HG03378 (cell line): ENCODE results near the gene LAD1.

ENCODE experiments used
- ATAC-seq: cut with Tn5 transposase; IDR thresholded peaks from one replicate; pipeline ENCODE4 v1.9.1; 2021; ENCODE audit warnings: mild to moderate bottlenecking, moderate library complexity; ENCODE audit not compliant: unreplicated experiment

The LAD1 gene

DNA sequence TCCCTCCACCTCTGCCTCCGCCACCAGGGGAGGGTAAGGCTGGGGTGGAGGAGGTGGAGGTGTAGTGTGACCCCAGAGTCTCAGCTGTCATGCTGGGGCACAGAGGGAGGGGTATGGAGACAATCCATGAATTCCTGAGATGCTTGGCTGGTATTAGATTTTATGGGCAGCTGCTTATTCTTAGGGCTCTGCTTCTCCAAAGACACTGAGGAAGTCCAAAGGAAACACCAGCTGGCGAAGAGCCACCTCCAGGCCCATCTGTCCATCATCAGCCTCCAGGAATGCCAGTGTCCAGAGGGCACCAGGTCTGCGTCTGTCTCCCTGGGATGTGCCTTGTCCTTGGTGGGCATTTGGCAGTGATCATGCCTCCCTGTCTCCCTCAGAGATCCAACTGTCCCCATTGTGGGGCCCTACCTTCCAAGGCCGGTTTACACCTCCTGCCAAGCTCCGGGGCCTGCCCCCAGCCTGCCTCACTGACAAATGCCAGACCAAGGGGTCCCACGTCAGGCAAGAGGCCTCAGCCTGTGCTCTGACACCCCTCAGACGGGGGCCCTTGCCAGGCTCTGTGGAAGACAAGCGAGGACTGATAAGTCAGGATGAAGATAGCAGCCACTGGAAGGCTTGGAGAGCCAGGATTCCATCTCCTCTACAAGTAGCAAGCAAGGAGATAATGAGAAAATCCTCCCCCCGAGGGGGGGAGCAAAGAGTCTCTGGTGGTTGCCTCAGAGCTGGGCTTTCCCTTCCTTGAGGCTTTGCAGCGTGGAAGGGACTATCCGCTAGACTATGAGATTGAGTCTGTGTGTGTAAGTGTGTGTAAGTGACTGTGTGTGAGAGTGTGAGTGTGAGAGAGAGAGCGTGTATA lies 20.9 kb upstream of the LAD1 start:
- no peak for ATAC-seq

DNA sequence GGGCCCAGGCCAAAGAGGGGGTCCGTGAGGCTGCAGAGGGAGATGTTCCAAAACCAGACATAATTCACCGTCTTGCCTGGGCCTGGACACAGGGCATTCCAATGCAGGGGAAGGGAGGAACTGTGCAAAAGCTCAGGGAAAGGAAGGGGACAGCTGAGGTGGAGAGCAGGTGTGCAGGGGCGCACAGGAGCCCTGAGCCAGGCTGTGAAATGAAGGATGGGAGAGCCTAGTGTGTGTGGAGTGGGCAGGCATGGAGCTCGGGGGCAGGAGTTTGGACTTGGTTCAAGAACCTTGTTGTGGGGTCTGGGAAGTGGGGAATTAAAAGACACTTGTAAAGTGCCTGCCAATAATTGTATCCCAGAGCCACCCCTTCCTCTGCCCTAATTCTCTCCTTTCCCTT lies 20.1 kb upstream of the LAD1 start:
- ATAC-seq, result no peak

DNA sequence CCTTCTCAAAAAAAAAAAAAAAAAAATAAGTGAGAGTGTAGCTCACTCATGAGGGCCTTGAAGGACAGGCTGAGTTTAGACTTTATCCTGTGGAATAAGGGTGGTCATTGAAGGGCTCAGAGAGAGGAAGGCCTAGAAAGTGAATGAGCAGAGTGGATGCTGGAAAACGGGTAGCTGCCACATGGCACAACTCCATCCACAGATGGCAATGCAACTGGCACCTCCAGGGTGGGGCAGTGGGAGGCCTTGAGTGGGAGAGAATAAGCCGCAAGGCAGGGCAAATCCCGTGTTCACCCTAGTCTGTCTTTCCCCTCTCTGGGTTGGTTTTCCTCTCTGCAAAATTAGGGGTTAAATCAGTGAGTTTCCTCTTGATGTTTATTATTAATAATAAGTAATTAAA lies 19.3 kb upstream of the LAD1 start:
- ATAC-seq, result no peak

DNA sequence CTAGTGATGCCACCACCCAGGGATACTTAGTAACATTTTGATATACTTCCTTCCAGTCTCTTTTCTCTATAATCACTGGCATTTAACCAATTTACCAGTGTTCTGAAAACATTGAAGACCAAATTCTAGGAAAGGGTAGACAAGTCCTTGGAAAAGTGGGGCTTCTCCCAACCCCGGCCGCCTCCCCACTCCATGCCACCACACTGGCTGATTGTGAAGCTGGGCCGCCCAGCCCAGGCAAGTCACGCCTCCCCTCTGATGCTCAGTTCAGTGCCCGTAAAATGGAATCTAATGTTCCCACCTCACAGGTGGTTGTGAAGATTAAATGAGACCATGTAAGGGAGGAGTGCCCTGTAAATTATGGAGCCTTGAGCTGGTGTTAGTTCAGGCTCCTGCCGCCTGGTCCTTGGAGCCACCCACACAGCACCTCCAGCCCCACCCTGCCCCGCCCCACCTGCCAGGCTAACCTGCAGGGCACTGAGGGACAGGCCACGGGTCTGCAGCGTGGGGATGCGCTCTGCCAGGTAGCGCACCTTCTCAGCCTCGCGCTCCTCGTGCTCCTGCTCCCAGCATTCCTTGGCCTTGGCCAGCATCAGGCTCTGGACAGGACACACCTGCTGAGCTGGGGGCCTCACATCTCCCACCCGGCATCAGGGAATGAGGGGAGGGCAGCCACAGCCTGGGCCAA lies 15.1 kb upstream of the LAD1 start:
- no peak for ATAC-seq

DNA sequence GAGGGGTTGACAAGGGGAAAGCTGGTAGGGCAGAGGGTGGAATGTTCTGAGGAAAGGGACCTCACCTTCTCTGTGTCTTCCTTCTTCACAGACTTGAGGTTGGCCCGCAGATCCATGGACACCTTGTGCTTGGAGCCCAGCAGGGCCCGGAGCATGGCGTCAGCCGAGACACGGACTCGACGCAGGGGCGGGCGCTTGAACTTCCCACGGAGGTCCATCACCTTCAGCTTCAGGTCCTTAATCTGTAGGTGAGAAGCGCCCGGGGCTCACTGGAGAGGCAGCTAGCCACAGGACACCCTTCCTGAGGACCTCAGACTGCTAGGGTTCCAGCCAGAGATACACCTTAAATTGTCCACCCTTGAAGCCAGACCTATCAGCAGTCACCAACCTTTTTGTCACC lies 12.2 kb upstream of the LAD1 start:
- no peak for ATAC-seq

DNA sequence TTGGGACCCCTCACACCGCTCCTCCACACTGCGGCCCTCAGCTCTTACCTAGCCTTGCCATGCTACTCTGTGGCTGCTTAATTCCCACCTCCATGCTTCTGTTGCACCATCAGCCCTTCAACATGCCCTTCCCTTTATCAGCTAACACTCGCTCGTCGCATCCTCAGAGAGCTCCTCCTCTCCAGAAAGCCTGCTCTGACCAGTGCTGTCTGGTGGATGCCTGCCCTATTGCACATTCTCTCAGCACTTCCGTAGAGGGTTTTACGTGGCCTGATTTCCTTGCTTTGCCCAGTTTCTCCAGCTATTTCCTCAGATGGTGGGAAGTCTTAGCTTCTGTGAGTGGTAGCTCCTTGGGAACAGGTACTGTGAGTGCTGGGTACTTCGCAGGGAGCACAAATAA lies 10.3 kb upstream of the LAD1 start:
- ATAC-seq, result no peak

DNA sequence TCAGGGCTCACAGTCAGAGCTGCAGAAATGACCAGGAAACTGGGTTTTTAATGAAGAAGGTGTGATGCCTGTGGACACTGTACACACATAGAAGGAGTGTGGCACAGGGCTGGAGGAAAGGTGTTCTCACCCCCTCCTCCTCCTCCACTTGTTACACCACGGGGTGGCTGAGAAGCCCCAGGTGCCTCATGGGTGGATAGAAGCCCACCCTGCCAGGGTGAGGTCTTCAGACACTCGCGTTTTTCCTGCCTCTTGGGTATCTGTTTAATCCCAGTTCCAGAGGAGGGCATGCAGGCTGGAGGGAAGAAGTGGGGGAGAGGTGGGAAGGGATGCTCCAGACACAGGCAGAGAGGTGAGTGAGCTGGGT lies 9.7 kb upstream of the LAD1 start:
- ATAC-seq, result no peak

DNA sequence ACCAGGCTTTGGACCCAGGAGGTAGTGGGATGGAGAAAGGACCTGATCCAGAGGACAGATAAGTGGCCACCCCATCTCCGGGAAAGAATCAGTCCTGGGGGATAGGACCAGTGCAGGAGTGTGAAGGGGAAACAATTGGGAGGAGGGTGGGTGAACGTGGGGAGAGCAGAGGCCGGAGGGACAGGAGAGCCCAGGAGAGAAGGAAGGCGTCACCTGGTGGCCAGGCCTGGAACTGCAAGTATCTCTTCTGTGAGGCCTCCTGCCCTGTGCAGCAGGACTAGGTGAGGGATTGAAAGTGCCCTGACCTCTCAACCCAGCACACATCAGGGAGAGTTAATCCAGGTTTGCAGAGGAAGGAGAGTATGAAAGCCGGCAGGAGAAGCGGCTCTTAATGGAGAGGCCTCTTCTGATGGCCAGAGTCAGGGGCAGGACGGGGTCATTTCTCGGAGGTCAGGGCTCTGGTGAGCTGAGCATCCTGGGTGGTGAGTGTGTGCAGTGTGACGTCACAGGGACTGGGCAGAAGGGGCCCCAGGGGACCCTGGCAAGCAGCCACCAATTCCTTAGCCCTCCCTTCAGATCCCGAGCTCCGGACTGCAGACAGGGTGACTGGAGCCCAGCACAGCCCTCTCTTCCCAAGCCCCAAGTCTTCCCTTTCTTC lies 9.2 kb upstream of the LAD1 start:
- no peak for ATAC-seq

DNA sequence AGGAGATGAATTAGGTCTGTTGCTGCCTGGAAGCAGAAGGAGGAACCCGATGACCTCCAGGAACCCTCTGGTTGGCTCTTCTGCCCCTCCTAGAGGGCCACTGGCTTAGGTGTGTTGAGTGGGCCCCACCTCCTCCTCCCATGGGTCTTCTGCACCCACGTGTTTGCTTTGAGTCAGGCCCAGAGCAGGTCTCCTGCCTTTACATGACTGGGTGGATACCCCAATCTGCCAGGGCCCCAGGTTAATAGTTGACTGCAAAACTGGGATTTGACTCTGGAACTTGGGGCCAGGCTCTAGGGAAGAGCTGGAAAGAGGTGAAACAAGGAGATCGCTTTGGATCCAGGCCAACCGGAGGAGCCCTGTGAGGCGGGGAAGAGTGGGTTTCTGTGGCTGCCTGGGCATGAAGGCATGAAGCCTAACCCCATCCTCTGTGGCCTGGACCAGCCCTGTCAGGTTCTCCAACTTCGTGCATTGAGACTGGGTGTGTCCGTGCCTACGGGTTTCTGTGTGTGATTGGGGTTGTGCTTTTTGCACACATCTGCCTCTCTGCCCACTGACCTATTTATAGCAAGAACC lies 7.8 kb upstream of the LAD1 start:
- no peak for ATAC-seq

DNA sequence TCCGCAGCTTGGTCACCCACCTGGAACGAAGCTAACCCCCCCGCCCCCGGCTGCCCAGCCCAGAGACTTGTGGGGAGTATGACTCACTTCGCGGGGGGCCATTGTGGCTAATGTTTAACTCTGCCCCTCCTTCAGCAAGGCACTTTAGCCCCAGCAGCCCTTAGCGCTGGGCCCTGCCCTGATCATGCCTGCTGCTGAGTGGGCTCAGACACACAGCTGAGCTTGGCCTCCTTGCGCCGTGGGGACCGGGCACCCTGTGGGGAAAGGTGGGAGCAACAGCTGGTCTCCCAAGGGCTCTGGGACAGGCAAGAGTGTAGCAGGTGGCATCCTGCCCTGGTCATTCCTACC lies 6.3 kb upstream of the LAD1 start:
- no peak for ATAC-seq

DNA sequence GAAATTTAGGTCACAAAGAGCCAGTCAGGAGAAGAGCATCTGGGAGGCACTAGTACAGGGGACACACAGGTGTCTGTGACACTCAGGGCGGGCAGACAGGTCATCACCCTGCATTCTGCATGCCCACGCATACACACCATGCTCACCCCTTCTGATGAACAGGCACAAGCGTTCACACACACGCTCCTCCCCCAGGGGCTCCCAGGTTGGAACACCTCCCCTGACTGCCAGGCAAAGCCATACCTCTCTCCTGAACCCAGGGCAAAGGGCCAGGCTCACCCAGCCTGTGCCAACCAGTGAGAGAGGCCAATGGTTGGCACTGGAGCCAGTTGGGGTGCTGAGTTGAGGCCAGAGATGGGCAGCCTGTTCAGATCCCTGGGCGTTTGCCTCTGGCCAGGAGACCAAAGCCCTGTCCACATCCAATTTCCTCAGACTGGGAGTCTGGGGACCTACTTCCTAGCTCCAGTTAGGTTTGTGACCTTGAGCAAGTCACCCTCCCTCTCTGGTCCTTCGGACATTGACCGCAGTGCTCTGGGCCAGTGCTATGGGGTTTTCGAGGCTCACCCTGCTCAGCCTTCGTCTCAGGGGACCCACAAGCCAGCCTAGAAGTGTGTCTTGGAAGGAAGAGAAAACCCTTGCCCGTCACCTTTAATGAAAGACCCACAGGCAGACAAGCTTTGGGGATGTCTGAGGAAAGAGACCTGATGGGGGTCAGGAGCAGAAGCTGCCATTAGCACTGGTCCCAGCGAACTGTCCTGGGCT lies 5.8 kb upstream of the LAD1 start:
- ATAC-seq, result no peak

DNA sequence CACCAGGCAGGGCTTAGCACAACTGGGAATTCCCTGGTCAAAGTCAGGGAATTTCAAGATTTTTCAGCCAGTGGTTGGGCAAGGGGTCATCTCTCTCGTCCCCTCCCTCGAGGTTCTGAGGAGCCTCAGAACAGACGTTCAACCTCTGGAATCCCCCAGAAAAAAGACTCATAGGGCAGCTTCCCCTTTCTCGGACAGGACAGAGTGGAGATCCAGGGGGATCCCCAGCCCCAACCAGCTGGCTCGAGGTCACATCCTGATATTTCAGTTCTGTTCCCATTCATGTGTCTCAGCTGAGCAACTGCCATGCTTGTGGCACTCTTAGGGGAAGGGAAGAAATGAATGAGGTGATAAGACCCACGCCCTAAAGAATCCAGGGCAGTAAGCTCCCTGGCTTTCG lies 4.9 kb upstream of the LAD1 start:
- no peak for ATAC-seq

DNA sequence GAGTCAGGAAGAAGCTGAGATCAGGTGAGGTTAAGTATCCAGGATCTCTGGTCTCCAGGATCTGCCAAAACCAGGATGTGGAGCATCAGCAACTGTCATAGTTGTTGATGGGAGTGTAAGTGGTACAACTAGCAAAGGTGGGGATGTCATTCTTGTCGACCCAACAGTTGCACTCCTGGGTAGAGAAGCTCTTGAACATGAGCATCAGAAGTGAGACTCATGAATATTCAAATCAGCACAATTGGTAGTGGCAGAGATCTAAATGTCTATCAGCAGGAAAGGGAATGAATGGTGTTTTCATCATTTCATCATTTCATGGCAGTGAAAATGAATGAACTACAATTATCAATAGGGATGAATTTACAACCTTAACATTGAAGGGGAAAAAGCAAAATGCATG lies 4.2 kb upstream of the LAD1 start:
- ATAC-seq, result no peak

DNA sequence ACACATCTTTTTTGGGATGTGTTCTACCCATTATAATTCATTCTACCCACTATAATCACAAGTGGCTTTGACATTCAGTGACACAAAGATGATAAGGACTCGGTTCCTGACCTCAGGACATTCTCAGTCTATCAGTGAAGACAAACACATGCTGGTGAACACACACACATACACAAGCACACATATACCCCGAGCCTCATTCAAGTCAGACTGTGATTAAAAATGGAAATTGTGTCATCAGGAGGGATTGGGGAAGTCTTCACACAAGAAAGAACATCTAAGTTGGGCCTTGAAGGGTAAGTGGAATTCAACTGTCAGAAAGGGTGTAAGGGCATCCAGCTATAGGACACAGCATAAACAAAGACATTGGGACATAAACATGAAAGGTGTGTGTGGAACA lies 2.6 kb upstream of the LAD1 start:
- ATAC-seq, result no peak

DNA sequence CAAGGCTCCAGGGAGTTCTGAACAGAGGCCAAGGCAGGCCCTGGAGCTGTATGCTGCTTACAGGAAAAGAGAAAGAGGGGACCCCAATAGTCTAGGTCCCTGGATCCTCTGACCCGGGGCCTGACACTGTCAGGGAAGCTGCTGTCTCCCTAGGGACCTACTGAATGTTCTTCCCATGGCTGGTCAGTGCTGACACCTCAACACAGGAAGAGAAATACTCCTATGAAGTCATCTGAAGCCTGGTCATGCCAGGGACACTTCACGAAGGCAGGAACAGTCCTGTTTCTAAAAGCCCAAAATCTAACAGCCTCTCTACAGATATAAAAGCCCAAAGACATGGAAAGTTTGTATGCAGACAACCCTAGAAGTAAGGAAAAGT lies 1.7 kb upstream of the LAD1 start:
- ATAC-seq, result no peak

DNA sequence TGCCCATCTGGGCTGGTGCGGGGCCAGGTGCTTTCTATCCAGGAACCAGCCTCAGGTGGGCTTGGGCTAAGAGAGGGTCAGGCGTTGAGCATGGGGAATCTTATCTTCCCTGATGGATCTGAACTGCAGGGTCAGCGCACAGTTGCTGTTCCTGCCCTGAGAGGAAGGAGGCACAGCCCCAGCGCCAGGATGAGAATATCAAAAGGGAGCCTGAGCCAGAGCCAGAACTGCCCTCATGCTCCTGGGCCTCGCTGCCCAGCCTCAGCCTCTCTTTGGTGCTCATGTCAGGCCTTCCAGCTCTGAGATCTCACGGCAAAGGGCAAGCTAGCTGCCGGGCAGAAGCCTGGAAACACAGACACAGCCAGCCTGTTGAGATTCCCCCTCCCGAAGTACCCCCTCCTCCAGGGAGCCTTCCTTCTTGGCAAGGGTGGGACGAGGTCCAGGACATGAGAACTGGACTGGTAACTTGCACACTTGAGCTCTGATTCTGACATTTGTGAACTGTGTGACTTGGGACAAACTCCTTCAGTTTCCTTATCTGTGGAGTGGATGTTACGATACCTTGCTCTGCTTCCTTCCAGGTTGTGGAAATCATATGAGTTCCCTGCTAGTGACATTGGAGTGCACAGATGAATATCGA lies 1.2 kb upstream of the LAD1 start:
- ATAC-seq, result no peak

DNA sequence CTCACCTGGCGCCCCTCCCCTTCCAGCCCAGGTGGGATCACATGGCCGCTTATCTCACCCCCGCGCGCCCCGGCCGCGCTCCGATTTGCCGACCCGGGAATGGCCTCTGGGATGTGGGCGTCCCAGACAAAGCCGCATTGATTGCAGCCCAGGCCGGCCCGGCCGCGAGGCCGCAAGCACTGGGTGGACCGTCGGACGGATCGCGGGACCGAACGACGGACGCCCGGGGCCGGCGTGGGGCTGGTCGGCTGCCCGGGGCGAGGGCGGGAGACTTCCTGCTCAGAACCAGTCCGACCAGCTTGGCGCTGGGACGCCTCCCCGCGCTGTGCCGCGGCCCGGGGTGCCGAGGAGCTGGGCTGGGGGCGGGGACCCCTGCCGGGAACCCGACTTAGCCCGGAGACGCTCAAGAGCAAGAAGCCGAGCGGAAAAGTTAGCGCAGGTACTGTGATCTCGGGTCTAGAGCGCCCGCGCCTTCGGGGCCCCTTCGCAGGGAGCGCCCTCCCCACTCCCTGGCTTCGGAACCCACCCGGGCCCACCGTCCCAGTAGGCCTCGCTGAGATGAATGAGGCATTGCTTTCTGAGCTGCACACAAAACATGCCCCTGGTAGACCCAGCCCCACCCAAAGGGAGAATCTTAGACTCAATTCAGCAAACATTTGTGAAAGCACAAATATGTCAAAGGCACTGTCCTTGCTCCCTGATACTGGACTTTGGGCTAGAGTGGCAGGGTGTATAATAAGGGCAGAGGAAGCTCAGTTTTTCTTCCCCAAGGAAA lies 415 bp upstream of the LAD1 start:
- ATAC-seq, result no peak

DNA sequence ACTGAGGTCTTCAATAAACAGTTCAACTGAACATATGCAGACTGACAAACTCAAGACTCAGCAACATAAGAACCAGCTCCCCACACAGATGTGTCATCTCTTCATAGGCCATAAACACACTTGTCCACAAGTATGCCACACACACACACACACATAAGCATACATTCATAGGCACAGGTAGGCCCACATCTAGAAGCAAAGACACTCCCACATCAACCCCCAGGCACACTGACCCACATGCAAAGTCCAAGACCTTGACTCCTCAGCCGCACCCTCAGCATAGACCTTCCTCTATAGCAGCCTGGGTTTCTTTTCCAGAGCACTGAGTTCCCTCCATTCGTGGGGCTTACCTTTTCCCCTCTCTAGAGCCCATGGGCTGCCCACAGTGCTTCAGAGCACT lies 1.4 kb downstream of the LAD1 start:
- ATAC-seq, result no peak

DNA sequence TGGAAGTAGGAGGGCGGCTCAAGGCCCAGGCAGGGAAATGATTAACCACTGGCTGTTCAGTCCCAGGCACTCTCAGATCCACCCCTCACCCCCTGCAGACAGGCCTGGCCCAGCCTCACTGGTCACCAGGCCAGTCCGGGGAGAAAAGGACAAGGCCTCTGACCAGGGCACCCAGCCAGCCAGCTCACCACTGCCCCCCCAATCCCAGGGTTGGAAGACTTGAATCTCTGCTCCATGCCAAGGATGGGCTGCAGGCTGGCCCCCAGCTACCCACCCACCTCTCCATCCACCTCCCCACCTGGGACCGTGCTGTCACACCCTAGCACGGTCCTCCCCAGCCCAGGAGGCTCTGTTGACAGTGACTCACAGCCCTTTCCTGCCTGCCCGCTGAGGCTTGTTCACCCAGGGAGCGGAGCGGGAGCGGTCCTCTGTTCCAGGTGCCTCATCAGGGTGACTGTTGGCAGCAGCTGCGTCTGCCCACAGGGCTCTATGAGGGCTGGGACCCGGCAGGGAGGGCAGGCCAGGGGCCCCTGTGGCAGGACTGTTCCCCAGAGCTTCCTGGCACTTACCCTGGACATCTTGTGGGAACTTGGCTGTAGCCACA lies 2.2 kb downstream of the LAD1 start:
- ATAC-seq, result no peak

DNA sequence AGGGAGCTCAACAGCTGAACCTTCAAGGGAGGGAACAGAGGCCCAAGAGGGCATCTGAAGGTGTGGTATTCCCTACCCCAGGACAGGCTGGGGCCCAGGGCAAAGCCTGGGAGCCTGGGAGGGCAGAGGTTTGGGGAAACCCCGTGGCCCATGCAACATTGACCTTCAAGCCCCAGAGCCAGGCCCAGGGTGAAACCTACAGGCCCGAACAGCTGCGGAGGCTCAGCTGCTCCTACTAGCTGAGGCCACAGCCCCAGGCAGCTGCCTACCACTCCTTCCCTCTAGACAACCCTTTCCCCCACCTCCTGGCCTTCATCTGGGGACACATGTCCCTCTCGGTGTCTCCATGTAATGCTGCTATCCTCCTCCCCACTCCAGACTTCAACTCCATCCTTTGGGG lies 3.2 kb downstream of the LAD1 start:
- ATAC-seq, result no peak
